Keratinocyte (primary cell): ENCODE results near the gene ESYT3.

Source experiments
- CTCF ChIP-seq, 3 experiments: IDR thresholded peaks in 1 of 3; conservative IDR thresholded peaks in 1 of 3; optimal IDR thresholded peaks in 1 of 3; 2 replicates in 2 of 3; 3 replicates in 1 of 3; pipeline versions ENCODE3 to v1.5.1; 2011; ENCODE audit warnings: low read length in 3 of 3, mild to moderate bottlenecking in 3 of 3, moderate library complexity in 2 of 3, control low read depth in 1 of 3, inconsistent platforms in 1 of 3; ENCODE audit not compliant: insufficient read depth in 2 of 3; ENCODE audit errors: extremely low read depth in 1 of 3
- EZH2 ChIP-seq: IDR thresholded peaks from one replicate; pipeline ENCODE4 v1.6.1; 2012; ENCODE audit warnings: inconsistent platforms, mild to moderate bottlenecking, low read length, moderate library complexity

- TF ChIP-seq CTCF (optimal IDR thresholded peaks at IDR 0.05 in 1 of 3, IDR thresholded peaks at IDR 0.05 in 1 of 3, conservative IDR thresholded peaks at IDR 0.05 in 1 of 3; ENCODE audit: extremely low read depth in 1 of 3, insufficient read depth in 2 of 3, low read length in 3 of 3) (no peak), EZH2 (no peak)
Observed at GRCh38 chr3:138452436-138452835, 18.0 kb downstream of the ESYT3 start.
